ENCODE data around the gene NDUFB2. TPM values are rescaled to one million over a fixed set of nuclear protein-coding genes. Genes with fewer than 3 reads are reported as not detected.

NDUFB2 gene
- total RNA-seq, 1 donor from 2014 or later = 326 TPM

DNA sequence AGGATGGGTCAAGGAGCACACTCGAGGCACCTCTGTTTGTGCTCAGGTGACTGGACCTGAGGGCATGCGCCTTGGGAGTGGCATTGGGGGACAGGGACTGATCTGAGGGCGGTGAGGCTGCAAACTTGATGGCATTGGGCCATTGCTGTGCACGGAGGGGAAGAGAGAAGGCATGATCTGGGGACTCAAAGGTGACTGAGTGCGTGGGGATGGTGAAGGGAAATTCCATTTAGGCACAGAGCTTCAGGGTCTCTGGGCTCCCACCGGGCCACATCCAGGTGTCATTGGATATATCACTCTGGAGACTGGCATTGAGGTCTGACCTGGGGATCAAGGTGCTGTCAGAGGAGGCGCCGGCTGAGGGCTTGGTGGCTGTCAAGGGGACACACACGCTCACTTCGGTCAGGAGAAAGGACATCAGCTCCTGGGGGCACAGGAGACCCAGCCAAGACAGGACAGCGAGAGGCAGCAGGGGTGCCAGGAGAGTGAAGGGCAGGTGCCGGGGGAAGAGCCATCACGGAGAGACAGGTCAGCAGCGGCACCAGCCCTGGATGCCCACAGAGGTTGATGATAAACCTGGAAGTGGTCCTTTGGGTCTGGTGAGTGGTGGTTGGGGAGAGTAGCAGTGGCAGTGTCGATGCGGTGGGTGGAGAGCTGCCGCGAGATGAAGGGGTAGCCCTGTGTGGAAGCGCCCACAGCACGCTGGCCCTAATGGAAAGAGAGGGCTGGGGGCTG is 18.3 kb upstream of the NDUFB2 start:
- no peak for DNase-seq (ENCODE audit: low spot score)
- no peak overlapping the region for H3K27ac Mint-ChIP-seq (ENCODE audit: unreplicated experiment)

GRCh38 chr7:140678816-140679130 is 17.7 kb upstream of the NDUFB2 start:
- TF ChIP-seq, protein P1, sequence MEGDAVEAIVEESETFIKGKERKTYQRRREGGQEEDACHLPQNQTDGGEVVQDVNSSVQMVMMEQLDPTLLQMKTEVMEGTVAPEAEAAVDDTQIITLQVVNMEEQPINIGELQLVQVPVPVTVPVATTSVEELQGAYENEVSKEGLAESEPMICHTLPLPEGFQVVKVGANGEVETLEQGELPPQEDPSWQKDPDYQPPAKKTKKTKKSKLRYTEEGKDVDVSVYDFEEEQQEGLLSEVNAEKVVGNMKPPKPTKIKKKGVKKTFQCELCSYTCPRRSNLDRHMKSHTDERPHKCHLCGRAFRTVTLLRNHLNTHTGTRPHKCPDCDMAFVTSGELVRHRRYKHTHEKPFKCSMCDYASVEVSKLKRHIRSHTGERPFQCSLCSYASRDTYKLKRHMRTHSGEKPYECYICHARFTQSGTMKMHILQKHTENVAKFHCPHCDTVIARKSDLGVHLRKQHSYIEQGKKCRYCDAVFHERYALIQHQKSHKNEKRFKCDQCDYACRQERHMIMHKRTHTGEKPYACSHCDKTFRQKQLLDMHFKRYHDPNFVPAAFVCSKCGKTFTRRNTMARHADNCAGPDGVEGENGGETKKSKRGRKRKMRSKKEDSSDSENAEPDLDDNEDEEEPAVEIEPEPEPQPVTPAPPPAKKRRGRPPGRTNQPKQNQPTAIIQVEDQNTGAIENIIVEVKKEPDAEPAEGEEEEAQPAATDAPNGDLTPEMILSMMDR (IDR thresholded peaks at IDR 0.05; ENCODE audit: unreplicated experiment) = no peak
- Mint-ChIP-seq H3K4me3 (ENCODE audit: unreplicated experiment) (no peak overlapping the region), H3K9me3 (ENCODE audit: unreplicated experiment) (no peaks in the 10 kb centered on the region), H3K27ac (ENCODE audit: unreplicated experiment) (no peak overlapping the region), H3K36me3 (ENCODE audit: low read depth, unreplicated experiment) (peaks cover 43% of the 10 kb centered on the region), H3K4me1 (ENCODE audit: unreplicated experiment) (peaks cover 42% of the 10 kb centered on the region), H3K27me3 (ENCODE audit: unreplicated experiment) (peaks cover 10% of the 10 kb centered on the region)
- no peak for DNase-seq (ENCODE audit: low spot score)

More for the DNA sequence above, 18.3 kb upstream of the NDUFB2 start:
- H3K4me1 Mint-ChIP-seq (ENCODE audit: unreplicated experiment) = peaks cover 40% of the 10 kb centered on the region
- H3K36me3 Mint-ChIP-seq (ENCODE audit: low read depth, unreplicated experiment) = peaks cover 41% of the 10 kb centered on the region
- TF ChIP-seq, protein P1 (IDR thresholded peaks at IDR 0.05; ENCODE audit: unreplicated experiment) = no peak
- no peaks in the 10 kb centered on the region for H3K9me3 Mint-ChIP-seq (ENCODE audit: unreplicated experiment)
- peak overlapping the region; percentile 20 for H3K4me3 Mint-ChIP-seq (ENCODE audit: unreplicated experiment)
- H3K27me3 Mint-ChIP-seq (ENCODE audit: unreplicated experiment) = peaks cover 11% of the 10 kb centered on the region

GRCh38 chr7:140679186-140679585 is 17.3 kb upstream of the NDUFB2 start:
- no peaks in the 10 kb centered on the region for H3K9me3 Mint-ChIP-seq (ENCODE audit: unreplicated experiment)
- H3K36me3 Mint-ChIP-seq (ENCODE audit: low read depth, unreplicated experiment) = peaks cover 46% of the 10 kb centered on the region
- DNase-seq (ENCODE audit: low spot score) = no peak
- TF ChIP-seq, protein P1 (IDR thresholded peaks at IDR 0.05; ENCODE audit: unreplicated experiment) = no peak
- H3K27ac Mint-ChIP-seq (ENCODE audit: unreplicated experiment) = no peak overlapping the region
- peaks cover 11% of the 10 kb centered on the region for H3K27me3 Mint-ChIP-seq (ENCODE audit: unreplicated experiment)
- H3K4me1 Mint-ChIP-seq (ENCODE audit: unreplicated experiment) = peaks cover 42% of the 10 kb centered on the region
- H3K4me3 Mint-ChIP-seq (ENCODE audit: unreplicated experiment) = peak overlapping the region; percentile 74

DNA sequence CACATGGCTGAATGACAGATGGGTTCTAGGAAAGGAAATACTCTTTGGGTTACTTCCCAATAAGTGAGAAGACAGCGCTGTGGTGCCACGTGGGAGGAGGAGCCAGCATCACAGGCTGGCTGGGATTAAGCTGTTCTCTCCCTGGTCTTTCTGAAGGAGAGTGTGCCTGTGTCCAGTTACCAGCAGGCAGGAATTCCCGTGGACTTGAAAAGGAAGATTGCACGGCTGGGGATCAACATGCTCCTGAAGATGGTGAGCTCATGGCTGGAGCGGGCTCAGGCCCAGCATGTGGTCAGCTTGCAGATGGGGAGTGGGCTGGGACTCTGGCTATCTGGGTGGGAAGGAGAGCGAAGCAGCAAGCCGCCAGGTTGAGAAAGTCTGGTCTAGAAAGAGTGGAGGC is 15.6 kb upstream of the NDUFB2 start:
- H3K36me3 Mint-ChIP-seq (ENCODE audit: low read depth, unreplicated experiment) = peaks cover 49% of the 10 kb centered on the region
- TF ChIP-seq, protein P1 (IDR thresholded peaks at IDR 0.05; ENCODE audit: unreplicated experiment) = no peak
- no peak for DNase-seq (ENCODE audit: low spot score)
- H3K27me3 Mint-ChIP-seq (ENCODE audit: unreplicated experiment) = peaks cover 8% of the 10 kb centered on the region
- H3K4me1 Mint-ChIP-seq (ENCODE audit: unreplicated experiment) = peaks cover 38% of the 10 kb centered on the region
- peak overlapping the region; percentile 41 for H3K27ac Mint-ChIP-seq (ENCODE audit: unreplicated experiment)
- no peaks in the 10 kb centered on the region for H3K9me3 Mint-ChIP-seq (ENCODE audit: unreplicated experiment)
- peak overlapping the region; percentile 9 for H3K4me3 Mint-ChIP-seq (ENCODE audit: unreplicated experiment)

GRCh38 chr7:140681766-140682165 is 14.7 kb upstream of the NDUFB2 start:
- H3K36me3 Mint-ChIP-seq (ENCODE audit: low read depth, unreplicated experiment) = peaks cover 45% of the 10 kb centered on the region
- TF ChIP-seq, protein P1 (IDR thresholded peaks at IDR 0.05; ENCODE audit: unreplicated experiment) = no peak
- no peak for DNase-seq (ENCODE audit: low spot score)
- H3K9me3 Mint-ChIP-seq (ENCODE audit: unreplicated experiment) = no peaks in the 10 kb centered on the region
- peaks cover 8% of the 10 kb centered on the region for H3K27me3 Mint-ChIP-seq (ENCODE audit: unreplicated experiment)
- no peak overlapping the region for H3K27ac Mint-ChIP-seq (ENCODE audit: unreplicated experiment)
- peaks cover 34% of the 10 kb centered on the region for H3K4me1 Mint-ChIP-seq (ENCODE audit: unreplicated experiment)
- H3K4me3 Mint-ChIP-seq (ENCODE audit: unreplicated experiment) = no peak overlapping the region
